Esophagus squamous epithelium (tissue), 4 donors: ENCODE results near the gene TMC1.

Source experiments
- CTCF ChIP-seq, 6 experiments: fragments of 450-650 bp in 4 of 6; fragments of 200-600 bp in 2 of 6; sonication (generic) in 2 of 6; IDR thresholded peaks; one replicate each; pipeline ENCODE4 v1.5.1; 2016 to 2019; ENCODE audit warnings: antibody characterized with exemption in 6 of 6, mild to moderate bottlenecking in 4 of 6, moderate library complexity in 4 of 6
- POLR2A ChIP-seq, 4 donors: fragments of 450-650 bp; IDR thresholded peaks; one replicate each; pipeline ENCODE4 v1.6.1; 2017; ENCODE audit warnings: antibody characterized with exemption in 4 of 4, mild to moderate bottlenecking in 4 of 4, moderate library complexity in 3 of 4

DNA sequence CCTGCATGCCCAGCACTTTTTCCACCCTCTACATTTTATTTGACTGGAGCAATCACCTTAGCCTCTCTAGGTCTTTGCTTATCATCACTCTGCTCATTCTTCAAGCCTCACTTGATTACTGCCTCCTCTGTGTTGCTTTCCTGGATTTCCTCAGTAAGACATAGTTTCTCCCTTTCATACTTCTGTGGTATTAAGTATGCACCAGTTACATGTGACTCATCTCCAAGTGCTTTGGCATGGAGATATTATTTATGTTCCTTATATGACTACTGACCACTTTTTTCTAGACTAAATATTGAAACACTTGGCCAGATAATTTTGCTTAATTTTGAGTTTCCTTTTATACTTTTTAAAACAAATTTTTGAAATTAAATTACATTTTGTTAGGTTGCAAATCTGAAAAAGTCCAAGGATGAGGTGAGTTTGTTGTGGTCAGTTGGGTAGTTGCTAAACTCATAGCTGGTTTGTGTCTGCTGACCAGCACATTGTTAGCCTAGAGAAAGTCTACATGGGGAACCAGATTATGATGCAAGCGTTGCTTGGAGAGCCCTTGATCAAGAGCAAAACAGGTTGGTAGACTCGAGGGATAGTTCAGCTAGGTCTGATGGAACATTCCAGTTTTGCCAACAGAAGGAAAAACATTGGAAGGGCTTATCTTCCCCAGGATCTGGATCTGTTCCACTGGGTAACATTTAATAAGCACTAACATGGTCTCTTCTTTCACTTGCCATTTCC lies 140.2 kb downstream of the TMC1 start:
- no peak for TF ChIP-seq POLR2A (IDR thresholded peaks at IDR 0.05)
- TF ChIP-seq CTCF (IDR thresholded peaks at IDR 0.05) = no peak
